ENCODE data around the gene AKIP1.

The AKIP1 gene

GRCh38 chr11:8959546-8960166 is 48.7 kb downstream of the AKIP1 start:
- peak; percentile 60 for DNase-seq (ENCODE audit: low spot score)
- FAIRE-seq, result peak; percentile 76

GRCh38 chr11:8961401-8961800 is 50.4 kb downstream of the AKIP1 start:
- no peak for FAIRE-seq
- no peak for DNase-seq (ENCODE audit: low spot score)

- DNase-seq (ENCODE audit: low spot score) (no peak), FAIRE-seq (no peak)
Measured at GRCh38 chr11:8962841-8963240, 51.9 kb downstream of the AKIP1 start.

GRCh38 chr11:8963569-8964323 is 52.8 kb downstream of the AKIP1 start:
- DNase-seq (ENCODE audit: low spot score), result peak; percentile 40
- FAIRE-seq, result no peak

GRCh38 chr11:8964324-8965320 is 53.6 kb downstream of the AKIP1 start, which contains the start of gene TMEM9B:
Gene TMEM9B (minus strand): TSS chr11:8964442. CDS start chr11:8964313, 129 bp downstream.
- FAIRE-seq, result no peak

GRCh38 chr11:8967184-8967583 is 56.2 kb downstream of the AKIP1 start:
- no peak for FAIRE-seq
- no peak for DNase-seq (ENCODE audit: low spot score)

More at GRCh38 chr11:8964324-8965320, 53.6 kb downstream of the AKIP1 start, which contains the start of gene TMEM9B:
- DNase-seq (ENCODE audit: low spot score), result peak; percentile 63

All from RCC 7860 (cell line).